Activated B cell treated with CpG ODN at 0.5 μM for 24 hours (primary cell): ENCODE measurements around the gene TRIM33. TPM values are rescaled to one million over a fixed set of nuclear protein-coding genes. Genes with fewer than 3 reads are reported as not detected.

Source experiments
- ATAC-seq: fragments of 200-7000 bp; cut with Tn5 transposase; one replicate; pipeline ENCODE4 v1.10.0; 2021; ENCODE audit warnings: low read depth, mild to moderate bottlenecking, moderate library complexity
- CTCF ChIA-PET: fragments of 350-600 bp; sonication (Branson Sonifier 250); formaldehyde crosslinking; loops from one replicate; lab custom pipeline; 2021; ENCODE audit warnings: antibody characterized with exemption; lab: Charles Lee
- POLR2A ChIA-PET: fragments of 350-600 bp; sonication (Branson Sonifier 250); formaldehyde crosslinking; loops from one replicate; lab custom pipeline; 2021; ENCODE audit warnings: antibody characterized with exemption; lab: Charles Lee
- DNase-seq: peaks from one replicate; pipeline ENCODE4 v3.0.0; 2022
- H3K27ac Mint-ChIP-seq: one replicate; pipeline ENCODE4 v1.8.0; 2020; ENCODE audit warnings: mixed read lengths
- H3K27me3 Mint-ChIP-seq: one replicate; pipeline ENCODE4 v1.8.0; 2021; ENCODE audit warnings: mixed read lengths
- H3K36me3 Mint-ChIP-seq: one replicate; pipeline ENCODE4 v1.8.0; 2021; ENCODE audit warnings: low read depth, mixed read lengths
- H3K4me1 Mint-ChIP-seq: one replicate; pipeline ENCODE4 v1.8.0; 2021; ENCODE audit warnings: mixed read lengths
- H3K4me3 Mint-ChIP-seq: one replicate; pipeline ENCODE4 v1.8.0; 2020; ENCODE audit warnings: mild to moderate bottlenecking, mixed read lengths
- H3K9me3 Mint-ChIP-seq: one replicate; pipeline ENCODE4 v1.8.0; 2020; ENCODE audit warnings: mixed read lengths
- intact Hi-C: fragments of 100-400 bp; cut with micrococcal nuclease; formaldehyde crosslinking; loops from one replicate; pipeline ENCODE4 v1.15.1; 2024
- total RNA-seq: library from RNA; stranded (reverse); gene quantifications from 2 replicates; pipeline ENCODE4 v1.2.3, GENCODE V29; 2022
- TF ChIP-seq, protein P1 (sequence below): fragments of 200-600 bp; IDR thresholded peaks from one replicate; pipeline ENCODE4 v1.8.0; 2022; ENCODE audit warnings: antibody characterized with exemption, mild to moderate bottlenecking

TRIM33 gene
- total RNA-seq, 1 donor from 2014 or later: 41.2 TPM

DNA sequence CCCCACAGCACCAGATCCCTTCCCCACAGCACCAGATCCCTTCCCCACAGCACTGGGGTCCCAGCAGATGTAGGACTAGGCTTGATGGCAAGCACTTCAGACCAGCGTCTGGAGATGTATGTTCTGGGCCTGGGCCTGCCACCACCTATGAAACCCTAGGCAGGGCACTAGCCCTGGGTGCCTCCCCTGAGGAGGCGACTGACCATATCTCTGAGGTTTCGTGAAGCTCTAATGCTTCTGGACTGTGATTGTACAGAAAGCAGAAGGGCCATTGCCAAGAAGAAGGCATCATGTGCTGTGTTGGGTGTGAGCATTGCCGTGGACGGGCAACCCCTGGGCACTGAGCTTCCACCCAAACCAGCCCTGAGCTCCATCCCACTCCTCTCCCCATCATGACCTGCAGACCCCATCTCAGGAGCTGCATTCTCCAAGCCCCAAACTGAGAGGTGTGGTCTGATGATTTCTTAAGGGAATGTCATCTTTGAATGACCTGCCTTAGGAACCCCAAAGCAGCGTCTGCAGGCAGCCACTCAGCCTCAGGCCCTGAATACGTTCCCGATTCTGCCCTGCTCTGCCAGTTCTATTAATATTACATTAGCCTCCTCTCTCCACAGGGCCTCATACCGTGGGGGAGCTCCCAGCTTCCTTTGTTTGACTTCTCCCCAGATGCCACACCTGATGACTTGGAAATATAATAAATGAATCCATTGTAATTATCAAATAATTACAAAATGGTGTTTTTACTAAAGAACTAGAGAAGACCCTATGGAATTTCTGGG lies 163.4 kb downstream of the TRIM33 start:
- ATAC-seq: no peak
- Mint-ChIP-seq H3K4me3 (no peak overlapping the region), H3K9me3 (no peaks in the 10 kb centered on the region), H3K27me3 (peaks cover 7% of the 10 kb centered on the region), H3K27ac (no peak overlapping the region), H3K36me3 (no peaks in the 10 kb centered on the region), H3K4me1 (peaks cover 7% of the 10 kb centered on the region)
- CTCF ChIA-PET: interaction anchor here (0.8 to 2.7 kb wide), 10 partner anchors 13 to 765 kb away, joined by 3 to 11 read pairs (median 3); no protein-coding TSS in a partner anchor
- TF ChIP-seq, protein P1, sequence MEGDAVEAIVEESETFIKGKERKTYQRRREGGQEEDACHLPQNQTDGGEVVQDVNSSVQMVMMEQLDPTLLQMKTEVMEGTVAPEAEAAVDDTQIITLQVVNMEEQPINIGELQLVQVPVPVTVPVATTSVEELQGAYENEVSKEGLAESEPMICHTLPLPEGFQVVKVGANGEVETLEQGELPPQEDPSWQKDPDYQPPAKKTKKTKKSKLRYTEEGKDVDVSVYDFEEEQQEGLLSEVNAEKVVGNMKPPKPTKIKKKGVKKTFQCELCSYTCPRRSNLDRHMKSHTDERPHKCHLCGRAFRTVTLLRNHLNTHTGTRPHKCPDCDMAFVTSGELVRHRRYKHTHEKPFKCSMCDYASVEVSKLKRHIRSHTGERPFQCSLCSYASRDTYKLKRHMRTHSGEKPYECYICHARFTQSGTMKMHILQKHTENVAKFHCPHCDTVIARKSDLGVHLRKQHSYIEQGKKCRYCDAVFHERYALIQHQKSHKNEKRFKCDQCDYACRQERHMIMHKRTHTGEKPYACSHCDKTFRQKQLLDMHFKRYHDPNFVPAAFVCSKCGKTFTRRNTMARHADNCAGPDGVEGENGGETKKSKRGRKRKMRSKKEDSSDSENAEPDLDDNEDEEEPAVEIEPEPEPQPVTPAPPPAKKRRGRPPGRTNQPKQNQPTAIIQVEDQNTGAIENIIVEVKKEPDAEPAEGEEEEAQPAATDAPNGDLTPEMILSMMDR: no peak
- no peak for DNase-seq
- POLR2A ChIA-PET: no interaction called here
- intact Hi-C loops: loop anchor here (2.0 to 5.0 kb wide), 3 partner anchors 81 to 955 kb away; partner anchors contain the start of genes MAGI3 and TRIM33

DNA sequence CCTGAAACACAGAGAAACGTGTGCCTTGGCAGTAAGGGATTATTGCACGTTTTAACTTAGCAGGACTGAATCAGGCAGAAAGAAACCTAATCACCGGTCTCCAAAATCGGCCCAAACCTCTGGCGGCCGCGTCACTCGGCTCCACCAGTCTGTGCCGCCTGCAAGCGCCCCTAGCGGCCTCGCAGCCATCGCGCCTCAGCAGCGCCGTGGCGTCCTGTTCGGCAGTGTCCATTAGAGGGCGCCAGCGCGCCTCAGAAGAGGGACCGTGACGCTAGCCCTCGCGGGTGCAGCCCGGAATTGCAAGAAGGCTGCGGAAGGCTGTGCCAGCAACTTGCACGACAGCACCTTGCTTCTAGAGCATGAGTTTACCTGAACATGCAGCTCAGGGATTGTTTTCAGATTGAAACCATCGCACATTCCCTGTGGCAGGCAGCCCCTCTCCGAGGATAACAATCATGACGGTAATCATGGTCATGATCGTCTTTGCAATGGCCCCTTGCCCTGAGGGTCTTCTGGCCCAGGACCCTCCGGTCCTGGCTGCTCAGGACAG lies 164.4 kb downstream of the TRIM33 start:
- DNase-seq (peak; percentile 95), ATAC-seq (peak; percentile 100)
- Mint-ChIP-seq H3K9me3 (no peaks in the 10 kb centered on the region), H3K36me3 (no peaks in the 10 kb centered on the region), H3K27me3 (peaks cover 7% of the 10 kb centered on the region), H3K4me3 (peak overlapping the region; percentile 94), H3K27ac (peak overlapping the region; percentile 56), H3K4me1 (peaks cover 7% of the 10 kb centered on the region)
- CTCF ChIA-PET: interaction anchor here (0.8 to 2.7 kb wide), 12 partner anchors 10 to 766 kb away, joined by 3 to 11 read pairs (median 3); no protein-coding TSS in a partner anchor
- POLR2A ChIA-PET: no interaction called here
- TF ChIP-seq, protein P1: peak; percentile 100
- intact Hi-C loops: loop anchor here (1.0 to 5.0 kb wide), 9 partner anchors 82 to 954 kb away; partner anchors contain the start of genes BCAS2, DENND2C, MAGI3 and NRAS

DNA sequence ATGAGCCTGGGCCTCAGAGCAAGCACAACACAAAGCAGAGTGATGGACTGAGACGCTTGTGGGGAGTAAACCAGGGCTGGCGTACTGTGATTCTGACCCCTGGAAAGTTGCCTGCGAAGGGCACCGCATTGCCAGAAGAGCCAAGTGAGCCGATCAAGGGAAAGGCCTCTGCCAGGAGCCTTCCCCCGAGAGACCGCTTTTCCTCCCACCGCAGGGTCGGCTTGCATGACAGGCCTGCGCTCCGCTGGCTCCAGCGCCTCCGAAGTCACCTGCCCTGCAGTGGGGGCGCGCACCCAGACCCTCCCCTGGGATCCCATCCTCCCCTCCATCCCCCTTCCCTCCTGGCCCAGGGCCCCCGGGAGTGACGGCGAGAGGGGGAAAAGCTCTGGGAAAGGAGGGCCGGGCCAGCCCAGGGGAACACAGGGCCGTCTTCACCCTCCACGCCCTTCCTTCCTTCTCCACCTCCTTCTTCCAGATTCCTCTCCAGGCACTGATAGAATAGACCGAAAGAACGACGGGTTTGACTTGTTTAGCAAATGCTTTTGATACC lies 165.0 kb downstream of the TRIM33 start:
- ChIA-PET POLR2A (no interaction called here), CTCF (interaction anchor here (0.6 to 2.7 kb wide), 5 partner anchors 9 to 707 kb away, joined by 3 to 10 read pairs (median 3); no protein-coding TSS in a partner anchor)
- H3K27ac Mint-ChIP-seq: peak overlapping the region; percentile 56
- intact Hi-C loops: loop anchor here (1.0 to 5.0 kb wide), 9 partner anchors 83 to 954 kb away; partner anchors contain the start of genes BCAS2, DENND2C, MAGI3 and NRAS
- H3K27me3 Mint-ChIP-seq: peaks cover 7% of the 10 kb centered on the region
- DNase-seq (peak; percentile 26), ATAC-seq (peak; percentile 23)
- no peaks in the 10 kb centered on the region for H3K36me3 Mint-ChIP-seq
- peak overlapping the region; percentile 94 for H3K4me3 Mint-ChIP-seq
- H3K4me1 Mint-ChIP-seq: peaks cover 7% of the 10 kb centered on the region
- H3K9me3 Mint-ChIP-seq: no peaks in the 10 kb centered on the region
- TF ChIP-seq, protein P1: no peak

DNA sequence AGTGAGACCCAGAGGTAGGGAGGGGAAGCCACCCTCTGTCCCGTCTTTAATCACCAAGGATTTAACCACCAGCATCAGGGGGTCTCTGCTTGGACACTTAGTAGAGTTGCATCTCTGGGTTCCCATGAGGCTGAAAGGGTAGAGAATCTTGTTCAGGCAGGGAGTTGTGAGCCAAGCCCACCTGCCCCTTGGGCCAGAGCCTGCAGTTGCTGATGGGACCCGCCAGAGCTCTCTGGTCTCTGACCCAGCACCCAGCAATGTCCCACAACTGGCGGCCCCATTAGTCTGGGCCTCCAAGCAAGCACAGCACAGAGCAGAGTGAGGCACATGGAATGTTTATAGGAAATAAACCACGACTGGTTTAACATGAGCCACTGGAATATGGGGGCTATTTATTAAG lies 166.3 kb downstream of the TRIM33 start:
- DNase-seq (no peak), ATAC-seq (no peak)
- H3K4me1 Mint-ChIP-seq: peaks cover 7% of the 10 kb centered on the region
- H3K4me3 Mint-ChIP-seq: no peak overlapping the region
- H3K36me3 Mint-ChIP-seq: no peaks in the 10 kb centered on the region
- TF ChIP-seq, protein P1: no peak
- no peaks in the 10 kb centered on the region for H3K9me3 Mint-ChIP-seq
- ChIA-PET POLR2A (interaction anchor here (0.7 kb wide), 1 partner anchor 235 kb away, joined by 4 read pairs; no protein-coding TSS in a partner anchor), CTCF (interaction anchor here (0.9 kb wide), 1 partner anchor 708 kb away, joined by 3 read pairs; no protein-coding TSS in a partner anchor)
- intact Hi-C loops: loop anchor here (5.0 kb wide), 2 partner anchors 168 to 952 kb away; partner anchors contain the start of genes MAGI3 and TRIM33
- H3K27ac Mint-ChIP-seq: no peak overlapping the region
- peaks cover 9% of the 10 kb centered on the region for H3K27me3 Mint-ChIP-seq

Other genes with a start within 250 kb of the TRIM33 start
- gene BCAS2, start 70.4 kb upstream of the TRIM33 start, total RNA-seq: 33.1 and 36.3 TPM in 2 replicates
- gene DENND2C, start 158.8 kb upstream of the TRIM33 start, total RNA-seq: 0.20 and 0.32 TPM in 2 replicates
- not detected in 2 replicates for gene AMPD1, start 184.3 kb upstream of the TRIM33 start, total RNA-seq
- 53.3 and 55.5 TPM in 2 replicates for gene NRAS, start 205.6 kb upstream of the TRIM33 start, total RNA-seq
- gene CSDE1, start 246.8 kb upstream of the TRIM33 start, total RNA-seq: 416 and 424 TPM in 2 replicates